GM12892 (cell line): Measurements from ENCODE around the gene ANXA4.

Source experiments
- POLR2A ChIP-seq: IDR thresholded peaks from 2 replicates; pipeline ENCODE4 v1.6.1; 2011; ENCODE audit warnings: low read depth, low read length, control low read depth
- POLR2AphosphoS5 ChIP-seq: IDR thresholded peaks from 2 replicates; pipeline ENCODE4 v1.6.1; 2011; ENCODE audit warnings: low read depth, low read length, control low read depth
- TAF1 ChIP-seq: IDR thresholded peaks from 2 replicates; pipeline ENCODE4 v1.6.1; 2011; ENCODE audit warnings: low read depth, mild to moderate bottlenecking, control low read depth, low read length, borderline replicate concordance

DNA sequence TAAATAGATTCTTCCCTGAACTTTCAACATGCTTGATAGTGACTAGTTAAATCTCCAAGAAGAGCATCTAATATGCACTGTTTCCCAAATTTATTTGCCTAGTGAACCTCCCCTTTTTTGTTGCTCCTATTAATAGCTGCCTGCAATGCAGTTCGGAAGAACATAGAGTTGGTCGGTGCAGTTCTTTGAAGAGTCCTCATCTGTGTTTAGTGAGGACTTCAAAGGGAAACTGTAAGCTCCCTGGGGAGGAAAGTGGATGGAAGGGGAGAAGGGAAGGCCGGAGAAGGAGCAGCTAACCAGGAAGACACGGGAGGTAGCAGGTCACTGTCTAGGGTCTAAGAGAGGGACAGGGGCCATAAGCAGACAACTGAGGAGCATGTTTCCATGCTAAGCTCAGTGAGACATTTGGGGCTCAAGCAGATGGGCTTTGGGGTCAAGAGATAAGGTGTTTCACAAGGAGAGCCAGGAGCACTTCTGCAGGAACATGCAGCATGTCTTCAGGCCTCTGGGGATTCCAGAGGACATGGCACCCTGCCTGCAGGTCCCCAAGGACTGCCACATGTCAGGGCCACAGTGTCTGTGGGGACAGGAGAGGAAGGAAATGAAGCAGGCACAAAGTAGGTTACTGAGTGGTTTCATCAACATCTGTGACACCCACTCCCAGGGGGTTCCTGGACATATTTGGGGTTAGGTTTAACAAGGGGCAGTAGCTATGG is 48.7 kb upstream of the ANXA4 start:
- TF ChIP-seq POLR2A (no peak), POLR2AphosphoS5 (no peak), TAF1 (no peak)
